ENCODE measurements around the gene ADCK1.

GRCh38 chr14:77931441-77931840, 131.5 kb downstream of the ADCK1 start:
- TF ChIP-seq NFYB (CRISPR knock-in tag; conservative IDR thresholded peaks at IDR 0.05; ENCODE audit: low read depth): no peak
- no peak for TF ChIP-seq ZNF512 (CRISPR knock-in tag; IDR thresholded peaks at IDR 0.05; ENCODE audit: borderline replicate concordance)
- TF ChIP-seq USF2 (CRISPR knock-in tag; IDR thresholded peaks at IDR 0.05): no peak
- TF ChIP-seq USF1 (CRISPR knock-in tag; IDR thresholded peaks at IDR 0.05): no peak
- TF ChIP-seq ZNF232 (CRISPR knock-in tag; IDR thresholded peaks at IDR 0.05): no peak
- TF ChIP-seq ZNF263 (CRISPR knock-in tag; IDR thresholded peaks at IDR 0.05; ENCODE audit: low read depth): no peak
- no peak for TF ChIP-seq CTCF (IDR thresholded peaks at IDR 0.05)
- no peak for TF ChIP-seq FOXP1 (CRISPR knock-in tag; IDR thresholded peaks at IDR 0.05; ENCODE audit: borderline replicate concordance)
- no peak for TF ChIP-seq E2F4 (CRISPR knock-in tag; IDR thresholded peaks at IDR 0.05; ENCODE audit: borderline replicate concordance, low read depth)

Data from WTC11 (cell line).